Fibroblast of skin of right biceps (primary cell): ENCODE measurements around the gene KIAA1671.
"Not testable (repeated sequence)": the region's sequence is repeated elsewhere in the genome, so short reads cannot be mapped to it uniquely, and the experiment has no call there.

Source experiments
- DNase-seq: peaks from one replicate; pipeline ENCODE4 v3.0.0-alpha.2; 2013

KIAA1671 gene

DNA sequence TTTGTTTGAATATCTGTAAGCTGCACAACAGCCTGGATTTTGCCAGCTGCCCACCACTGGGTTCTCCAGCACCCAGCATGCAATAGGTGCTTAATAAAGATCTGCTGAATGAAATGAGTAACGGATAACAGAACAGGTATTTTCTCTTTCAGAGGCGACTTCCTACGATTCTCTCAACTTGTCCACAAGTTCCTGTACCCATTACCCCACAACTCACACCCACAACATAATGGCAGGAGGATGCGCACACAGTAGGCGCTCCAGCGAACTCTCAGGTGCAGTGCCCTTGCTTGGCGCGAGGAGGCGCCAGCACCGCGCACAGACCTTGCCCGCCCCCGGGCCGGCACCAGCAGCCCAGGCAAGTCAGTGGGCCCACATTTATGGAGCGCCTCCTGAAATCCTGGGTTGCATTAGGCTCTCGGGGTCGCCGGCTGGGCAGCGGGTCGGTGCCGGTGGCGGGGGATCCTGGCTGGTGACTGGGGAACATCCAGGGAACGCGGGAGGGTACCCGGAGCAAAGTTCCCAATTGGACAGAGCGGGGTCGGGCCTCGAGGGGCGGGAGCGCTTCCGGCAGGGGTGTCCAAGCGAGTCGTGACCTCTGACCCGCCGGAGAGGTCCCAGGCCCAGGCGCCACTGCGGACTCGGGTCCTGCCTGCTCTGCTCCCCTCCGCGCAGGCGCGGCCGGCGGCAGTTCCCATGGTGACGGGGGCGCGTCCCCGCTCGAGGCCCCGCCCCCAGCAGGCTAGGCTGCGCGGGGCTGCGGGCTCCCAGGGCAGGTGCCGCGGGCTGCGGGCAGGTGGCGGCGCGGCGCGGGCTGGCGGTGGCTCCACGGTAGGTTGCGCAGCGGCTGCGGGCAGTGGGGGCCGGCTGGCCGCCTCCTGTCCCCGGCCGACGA lies at the start of gene KIAA1671:
TSS of gene KIAA1671 (plus strand) at position 775 of the 895 bp plus-strand sequence. CDS start 75,284 bp downstream, outside the sequence.
- DNase-seq, result peak; percentile 46

DNA sequence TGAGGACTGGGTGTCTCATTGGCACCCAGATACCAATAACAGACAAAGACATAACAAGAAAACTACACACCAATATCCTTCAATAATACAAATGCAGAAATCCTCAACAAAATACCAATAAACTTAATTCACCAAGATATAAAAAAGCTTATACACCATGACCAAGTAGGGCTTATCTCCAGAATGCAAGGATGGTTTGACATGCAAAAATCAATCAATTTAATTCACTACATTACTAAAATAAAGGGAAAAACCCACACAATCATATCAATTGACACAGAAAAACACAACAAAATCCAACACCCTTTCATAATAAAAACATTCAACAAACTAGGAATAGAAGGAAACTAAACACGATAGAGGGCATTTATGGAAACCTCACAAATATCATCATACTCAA lies 46.6 kb upstream of the KIAA1671 start:
- no peak for DNase-seq

- not testable (repeated sequence) for DNase-seq
Measured at GRCh38 chr22:24907101-24907500, 45.4 kb upstream of the KIAA1671 start.

DNA sequence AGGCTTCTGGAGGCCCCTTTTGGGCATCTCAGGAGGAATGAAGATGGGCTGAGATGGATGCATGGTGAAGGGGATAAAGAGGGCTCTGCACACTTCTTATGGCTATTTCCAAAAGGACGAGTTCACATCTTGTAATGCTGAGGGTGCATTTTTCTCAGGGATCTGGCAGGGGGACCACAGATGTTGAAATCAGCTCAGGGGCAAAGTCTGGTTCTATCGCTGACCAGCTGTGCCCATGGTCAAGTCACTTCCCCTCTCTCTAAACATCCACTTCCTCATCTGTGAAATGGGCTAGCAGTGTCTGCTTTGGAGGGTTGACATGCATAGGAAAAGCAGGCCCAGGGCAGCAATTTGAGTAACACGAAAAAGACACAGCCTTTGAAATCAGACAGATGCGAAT lies 32.5 kb upstream of the KIAA1671 start:
- no peak for DNase-seq

DNA sequence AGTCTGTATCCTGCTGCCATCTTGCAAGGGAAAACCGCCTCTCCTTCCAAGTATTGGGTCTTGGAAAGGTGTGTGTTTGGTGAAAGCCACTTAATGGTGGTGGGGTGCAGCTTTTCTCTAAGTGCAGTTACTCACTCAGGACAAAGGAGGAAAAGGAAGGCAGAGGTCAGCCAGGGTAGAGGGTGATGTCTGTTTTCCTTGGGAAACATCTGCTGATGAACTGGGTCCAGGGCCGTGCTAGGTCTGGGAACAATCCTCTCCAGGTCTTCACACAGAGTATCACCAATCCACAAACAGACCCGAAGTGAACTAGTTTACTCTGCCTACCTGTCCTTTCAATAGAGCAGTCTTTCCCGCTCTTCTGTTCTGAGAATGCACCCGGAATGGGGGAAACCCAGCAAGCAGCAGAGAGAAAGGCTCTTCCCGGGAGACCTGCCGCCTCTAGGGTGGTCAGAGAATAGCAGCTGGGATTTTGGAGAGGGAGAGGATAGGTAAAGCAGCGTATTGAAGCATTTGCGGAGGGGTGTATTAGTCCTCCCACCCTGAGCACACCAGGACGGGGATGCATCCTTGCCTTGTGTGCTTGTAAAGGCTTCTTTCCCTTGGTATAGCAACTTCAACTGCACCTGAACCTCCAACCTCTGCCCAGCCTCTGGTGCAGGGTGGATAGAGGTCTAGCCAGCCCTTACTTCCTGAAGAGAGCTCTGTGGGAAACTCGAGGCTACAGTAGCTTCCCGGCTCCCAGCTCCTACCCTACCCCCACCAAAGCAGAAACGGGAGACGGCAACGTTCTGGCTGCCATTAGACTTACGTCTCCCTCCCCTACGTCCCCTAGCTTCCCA lies 26.7 kb upstream of the KIAA1671 start:
- no peak for DNase-seq

GRCh38 chr22:24926428-24926725 lies 26.1 kb upstream of the KIAA1671 start:
- no peak for DNase-seq

- peak; percentile 5 for DNase-seq
Measured at GRCh38 chr22:24926849-24927579, 25.5 kb upstream of the KIAA1671 start.

- no peak for DNase-seq
Measured at GRCh38 chr22:24928322-24928721, 24.2 kb upstream of the KIAA1671 start.

DNA sequence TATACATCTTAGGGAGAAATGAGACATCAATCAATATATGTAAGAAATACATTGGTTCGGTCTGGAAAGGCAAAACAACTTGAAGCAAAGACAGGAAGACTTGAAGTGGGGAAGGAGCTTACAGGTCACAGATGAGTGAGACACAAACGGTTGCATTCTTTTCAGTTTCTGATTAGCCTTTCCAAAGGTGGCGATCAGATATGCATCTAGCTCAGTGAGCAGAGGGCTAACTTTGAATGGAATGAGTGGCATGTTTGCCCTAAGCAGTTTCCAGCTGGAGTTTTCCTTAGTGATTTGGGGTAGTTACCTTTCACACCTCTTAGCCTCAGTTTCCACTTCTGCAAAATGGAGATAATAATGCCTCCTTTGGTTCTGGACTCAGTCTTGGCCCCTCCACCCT lies 21.8 kb upstream of the KIAA1671 start:
- no peak for DNase-seq

DNA sequence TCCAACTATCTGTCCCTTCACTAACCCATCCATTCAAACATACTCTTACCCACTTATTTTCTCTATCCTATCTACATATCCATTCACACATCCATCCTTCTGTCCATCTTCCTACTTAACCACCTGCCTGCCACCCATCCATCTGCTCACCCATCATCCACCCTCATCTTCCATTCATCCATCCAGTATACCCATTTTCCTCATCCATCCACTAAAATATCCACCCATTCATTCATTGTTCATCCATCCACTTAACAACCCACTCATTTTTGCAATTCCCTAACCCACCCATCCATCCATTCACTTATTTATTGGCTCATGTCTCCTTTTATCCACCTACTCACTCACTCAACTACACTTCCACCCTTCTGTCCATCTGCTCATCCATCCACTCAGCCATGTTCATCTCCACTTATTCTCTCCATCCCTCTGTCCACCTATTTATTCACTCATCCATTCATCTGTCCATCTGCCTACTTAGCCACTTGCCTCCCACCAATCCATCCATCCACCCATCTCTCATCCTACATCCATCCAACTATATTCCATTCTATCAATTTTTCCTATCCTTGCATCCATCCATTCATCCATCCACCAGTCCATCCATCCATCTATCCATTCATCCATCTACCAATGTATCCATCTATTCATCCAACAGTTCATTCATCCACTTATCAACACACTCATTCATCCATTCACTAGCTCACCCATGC lies 16.6 kb upstream of the KIAA1671 start:
- DNase-seq, result no peak

- DNase-seq, result no peak
Measured at GRCh38 chr22:24937114-24937513, 15.4 kb upstream of the KIAA1671 start.

DNA sequence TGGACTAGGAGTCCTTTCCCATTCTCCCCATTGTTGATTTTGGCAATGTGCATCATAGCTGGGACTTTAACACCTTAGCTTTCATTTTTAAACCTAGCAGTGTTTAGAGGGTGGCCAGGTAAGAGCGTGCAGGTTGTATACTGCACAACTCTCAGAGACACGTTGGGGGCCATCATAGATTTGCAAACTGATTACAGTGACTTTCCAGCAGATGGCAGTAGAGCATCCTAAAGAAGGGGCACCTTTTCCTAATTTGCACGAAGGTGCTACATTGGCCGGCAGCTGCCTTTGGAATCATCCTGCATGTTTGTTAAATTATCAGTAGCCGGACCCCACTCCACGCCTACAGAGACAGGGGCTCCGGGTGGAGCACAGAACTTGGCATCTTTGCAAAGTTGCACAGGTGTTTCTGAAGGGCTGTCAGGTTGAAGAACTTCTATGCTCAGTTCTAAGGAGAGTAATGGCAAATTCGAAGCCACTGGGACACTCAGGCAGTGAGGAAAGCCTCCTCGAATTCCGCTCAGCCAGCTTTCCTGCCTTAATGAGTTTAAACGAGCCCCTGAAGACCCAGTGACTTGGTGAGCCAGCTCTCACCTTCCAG lies 13.7 kb upstream of the KIAA1671 start:
- DNase-seq, result peak; percentile 18

DNA sequence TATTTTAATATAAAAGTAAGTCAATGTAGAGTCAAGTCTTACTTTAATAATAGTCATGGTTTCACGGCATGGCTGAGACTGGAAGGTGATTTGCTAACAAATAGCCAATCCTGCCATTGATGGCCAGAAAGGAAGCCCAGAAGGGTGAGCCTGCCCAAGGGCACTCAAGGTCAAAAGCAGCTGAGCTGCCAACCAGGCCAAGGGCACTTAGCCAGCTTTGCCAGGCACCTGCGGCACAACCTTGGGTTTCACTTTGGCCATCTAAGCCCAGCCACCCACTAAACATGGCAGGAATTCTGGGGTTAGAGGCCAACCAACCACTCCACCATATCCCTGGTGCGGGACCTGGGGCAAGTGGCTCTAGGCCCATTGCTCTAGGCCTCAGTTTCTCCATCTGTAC lies 10.2 kb upstream of the KIAA1671 start:
- no peak for DNase-seq

DNA sequence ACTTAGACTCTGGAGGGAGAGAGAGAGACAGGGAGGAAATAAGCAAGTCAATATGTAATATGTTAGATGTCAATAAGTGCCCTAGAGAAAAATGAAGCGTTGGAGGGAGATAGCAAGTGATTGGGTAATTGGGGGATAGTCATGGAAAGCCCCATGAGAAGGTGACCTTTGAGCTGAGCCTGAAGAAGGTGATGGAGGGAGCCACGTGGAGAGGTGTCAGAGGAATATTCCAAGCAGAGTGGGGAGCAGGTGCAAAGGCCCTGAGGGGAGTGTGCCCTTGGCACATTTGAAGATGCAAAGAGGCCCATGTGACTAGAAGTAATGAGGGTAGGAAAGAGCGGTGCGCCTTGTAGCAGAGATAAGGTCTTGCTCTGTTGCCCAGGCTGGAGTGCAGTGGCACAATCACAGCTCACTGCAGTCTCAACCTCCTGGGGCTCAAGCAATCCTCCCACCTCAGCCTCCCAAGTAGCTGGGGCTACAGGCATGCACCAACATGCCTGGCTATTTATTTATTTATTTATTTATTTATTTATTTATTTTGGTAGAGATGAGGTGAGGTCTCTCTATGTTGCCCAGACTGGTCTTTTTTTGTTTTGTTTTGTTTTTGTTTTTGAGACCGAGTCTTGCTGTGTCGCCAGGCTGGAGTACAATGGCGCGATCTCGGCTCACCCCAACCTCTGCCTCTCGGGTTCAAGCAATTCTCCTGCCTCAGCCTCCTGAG lies 8.1 kb upstream of the KIAA1671 start:
- no peak for DNase-seq

GRCh38 chr22:24945430-24945829 lies 7.1 kb upstream of the KIAA1671 start:
- DNase-seq, result no peak

DNA sequence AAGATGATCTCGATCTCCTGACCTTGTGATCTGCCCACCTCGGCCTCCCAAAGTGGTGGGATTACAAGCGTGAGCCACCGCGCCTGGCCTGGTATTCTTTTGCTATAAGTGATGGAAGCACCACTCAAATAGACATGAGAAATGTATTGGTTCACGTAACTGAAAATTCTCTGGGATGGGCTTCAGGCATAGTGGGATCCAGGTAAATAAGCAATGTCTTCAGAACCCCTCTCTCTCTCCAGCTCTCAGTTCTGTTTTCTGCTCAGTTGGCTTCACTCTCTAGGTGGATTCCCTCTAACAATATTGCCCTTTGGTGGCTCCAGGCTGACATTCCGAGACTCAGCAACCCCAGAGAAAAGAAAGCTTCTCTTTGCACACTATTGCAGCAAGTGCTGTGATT lies 5.1 kb upstream of the KIAA1671 start:
- DNase-seq, result no peak

DNA sequence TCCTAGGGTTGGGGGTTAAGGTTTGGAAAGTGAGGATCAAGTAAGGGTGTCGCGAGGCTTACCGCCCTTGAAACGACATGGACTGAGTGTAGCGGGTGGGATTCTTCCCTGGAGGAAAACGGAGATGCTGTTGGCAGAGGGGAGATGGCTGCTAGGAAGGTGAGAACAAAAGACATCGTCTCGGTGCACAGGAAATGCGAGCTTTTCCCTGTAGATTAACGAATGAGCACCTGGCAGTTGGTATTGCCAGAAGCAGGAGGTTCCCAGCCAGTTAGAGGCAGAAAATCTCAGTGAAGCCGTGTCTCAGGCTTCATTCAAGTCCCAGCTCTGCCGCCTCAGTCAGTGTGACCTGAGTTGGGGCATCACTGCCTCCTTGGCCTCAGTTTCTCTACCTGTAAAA lies 4.6 kb upstream of the KIAA1671 start:
- no peak for DNase-seq

GRCh38 chr22:24948356-24949202 lies 3.9 kb upstream of the KIAA1671 start:
- no peak for DNase-seq

DNA sequence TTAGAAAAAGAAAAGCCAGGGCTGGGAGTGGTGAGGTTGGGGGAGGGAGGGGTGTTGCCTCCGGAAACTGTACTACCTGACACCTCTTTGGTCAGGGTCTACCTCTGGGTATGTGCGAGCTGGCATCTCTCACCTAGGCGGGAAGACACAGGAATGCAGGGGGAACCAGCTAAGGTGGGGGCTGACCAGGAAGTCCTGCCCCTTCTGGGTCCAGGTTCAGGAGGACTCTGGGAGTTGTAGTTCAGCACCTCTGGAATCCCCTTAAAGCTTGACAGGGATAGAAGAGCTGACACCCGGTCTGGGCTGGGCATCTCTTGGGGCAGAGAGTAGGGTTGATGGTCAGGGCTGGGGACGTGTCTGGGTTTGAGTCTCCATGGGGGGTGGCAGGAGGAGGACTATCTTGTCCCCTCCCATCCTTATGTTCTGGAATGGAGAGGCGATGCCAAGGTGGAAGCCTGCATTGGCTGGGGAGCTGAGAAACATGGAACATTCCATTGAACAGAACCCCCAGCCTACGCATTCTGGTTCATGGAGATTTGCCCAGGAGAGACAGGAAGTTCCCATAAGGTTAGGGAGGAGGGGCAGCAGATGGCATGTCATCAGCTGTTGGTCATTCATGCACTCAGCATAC lies 2.1 kb upstream of the KIAA1671 start:
- DNase-seq, result peak; percentile 39

- no peak for DNase-seq
Measured at GRCh38 chr22:24952837-24953383, 394 bp downstream of the KIAA1671 start.
